ENCODE results near the gene SERPINF2.
A peak's percentile ranks its signal among the peaks of the same experiment; 100 is the strongest.
"Not testable (repeated sequence)": the region's sequence is repeated elsewhere in the genome, so short reads cannot be mapped to it uniquely, and the experiment has no call there.

Gene SERPINF2

GRCh38 chr17:1773696-1774181 is 31.1 kb downstream of the SERPINF2 start:
- in situ Hi-C loops (cut with HindIII; ENCODE audit: low pct_ligation_motif_present, low pct_unique_long_range_greater_than_20kb, low sequenced_read_pairs): no loop called here
- no peak for DNase-seq

GRCh38 chr17:1774390-1775176 is 31.9 kb downstream of the SERPINF2 start:
- DNase-seq: no peak
- in situ Hi-C loops (cut with HindIII; ENCODE audit: low pct_ligation_motif_present, low pct_unique_long_range_greater_than_20kb, low sequenced_read_pairs): no loop called here

GRCh38 chr17:1776328-1776727 is 33.7 kb downstream of the SERPINF2 start:
- DNase-seq: no peak
- in situ Hi-C loops (cut with HindIII; ENCODE audit: low pct_ligation_motif_present, low pct_unique_long_range_greater_than_20kb, low sequenced_read_pairs): no loop called here

GRCh38 chr17:1776857-1777256 is 34.2 kb downstream of the SERPINF2 start:
- in situ Hi-C loops (cut with HindIII; ENCODE audit: low pct_ligation_motif_present, low pct_unique_long_range_greater_than_20kb, low sequenced_read_pairs): no loop called here
- DNase-seq: no peak

- peak; percentile 83 for DNase-seq
- in situ Hi-C loops (cut with HindIII; ENCODE audit: low pct_ligation_motif_present, low pct_unique_long_range_greater_than_20kb, low sequenced_read_pairs): loop anchor here (10.0 kb wide), 1 partner anchor 45 kb away; no protein-coding TSS in a partner anchor
Observed at GRCh38 chr17:1779571-1780131, 37.0 kb downstream of the SERPINF2 start.

GRCh38 chr17:1782171-1782567 is 39.5 kb downstream of the SERPINF2 start:
- no peak for DNase-seq
- in situ Hi-C loops (cut with HindIII; ENCODE audit: low pct_ligation_motif_present, low pct_unique_long_range_greater_than_20kb, low sequenced_read_pairs): loop anchor here (10.0 kb wide), 1 partner anchor 47 kb away; no protein-coding TSS in a partner anchor

- in situ Hi-C loops (cut with HindIII; ENCODE audit: low pct_ligation_motif_present, low pct_unique_long_range_greater_than_20kb, low sequenced_read_pairs): loop anchor here (10.0 kb wide), 1 partner anchor 48 kb away; no protein-coding TSS in a partner anchor
- DNase-seq: no peak
Observed at GRCh38 chr17:1783271-1783670, 40.6 kb downstream of the SERPINF2 start.

- in situ Hi-C loops (cut with HindIII; ENCODE audit: low pct_ligation_motif_present, low pct_unique_long_range_greater_than_20kb, low sequenced_read_pairs): loop anchor here (10.0 kb wide), 1 partner anchor 49 kb away; no protein-coding TSS in a partner anchor
- DNase-seq: peak; percentile 62
Observed at GRCh38 chr17:1783834-1784611, 41.4 kb downstream of the SERPINF2 start.

- in situ Hi-C loops (cut with HindIII; ENCODE audit: low pct_ligation_motif_present, low pct_unique_long_range_greater_than_20kb, low sequenced_read_pairs): loop anchor here (10.0 kb wide), 1 partner anchor 51 kb away; no protein-coding TSS in a partner anchor
- no peak for DNase-seq
Observed at GRCh38 chr17:1785930-1786329, 43.3 kb downstream of the SERPINF2 start.

- DNase-seq: no peak
- in situ Hi-C loops (cut with HindIII; ENCODE audit: low pct_ligation_motif_present, low pct_unique_long_range_greater_than_20kb, low sequenced_read_pairs): loop anchor here (10.0 kb wide), 1 partner anchor 52 kb away; no protein-coding TSS in a partner anchor
Observed at GRCh38 chr17:1786708-1787107, 44.0 kb downstream of the SERPINF2 start.

- in situ Hi-C loops (cut with HindIII; ENCODE audit: low pct_ligation_motif_present, low pct_unique_long_range_greater_than_20kb, low sequenced_read_pairs): loop anchor here (10.0 kb wide), 1 partner anchor 53 kb away; no protein-coding TSS in a partner anchor
- DNase-seq: peak; percentile 94
Observed at GRCh38 chr17:1787301-1787902, 44.7 kb downstream of the SERPINF2 start.

- peak; percentile 51 for DNase-seq
- in situ Hi-C loops (cut with HindIII; ENCODE audit: low pct_ligation_motif_present, low pct_unique_long_range_greater_than_20kb, low sequenced_read_pairs): loop anchor here (10.0 kb wide), 1 partner anchor 55 kb away; no protein-coding TSS in a partner anchor
Observed at GRCh38 chr17:1789936-1790335, 47.3 kb downstream of the SERPINF2 start.

GRCh38 chr17:1792495-1793446 is 50.1 kb downstream of the SERPINF2 start:
- in situ Hi-C loops (cut with HindIII; ENCODE audit: low pct_ligation_motif_present, low pct_unique_long_range_greater_than_20kb, low sequenced_read_pairs): no loop called here
- no peak for DNase-seq

GRCh38 chr17:1793447-1793806 is 50.8 kb downstream of the SERPINF2 start:
- in situ Hi-C loops (cut with HindIII; ENCODE audit: low pct_ligation_motif_present, low pct_unique_long_range_greater_than_20kb, low sequenced_read_pairs): no loop called here
- peak; percentile 21 for DNase-seq

GRCh38 chr17:1796800-1797199 is 54.1 kb downstream of the SERPINF2 start:
- in situ Hi-C loops (cut with HindIII; ENCODE audit: low pct_ligation_motif_present, low pct_unique_long_range_greater_than_20kb, low sequenced_read_pairs): no loop called here
- no peak for DNase-seq

GRCh38 chr17:1797323-1797722 is 54.7 kb downstream of the SERPINF2 start:
- no peak for DNase-seq
- in situ Hi-C loops (cut with HindIII; ENCODE audit: low pct_ligation_motif_present, low pct_unique_long_range_greater_than_20kb, low sequenced_read_pairs): no loop called here

GRCh38 chr17:1797846-1798245 is 55.2 kb downstream of the SERPINF2 start:
- in situ Hi-C loops (cut with HindIII; ENCODE audit: low pct_ligation_motif_present, low pct_unique_long_range_greater_than_20kb, low sequenced_read_pairs); DNase-seq: not testable (repeated sequence)

Data from ACHN (cell line).